Left ventricle myocardium inferior (tissue), 1 donor: ENCODE data around the gene SH3PXD2A. TPM values are rescaled to one million over a fixed set of nuclear protein-coding genes. Genes with fewer than 3 reads are reported as not detected.

Source experiments
- DNase-seq: peaks from one replicate; pipeline ENCODE4 v3.0.0-alpha.2; 2020
- H3K27ac ChIP-seq: fragments of 200-600 bp; replicated peaks from 2 replicates; pipeline ENCODE4 v1.8.0; 2021
- H3K27me3 ChIP-seq: fragments of 200-600 bp; 2 replicates; pipeline ENCODE4 v1.8.0; 2021; ENCODE audit warnings: low read depth
- H3K36me3 ChIP-seq: fragments of 200-600 bp; 2 replicates; pipeline ENCODE4 v1.8.0; 2021
- H3K4me1 ChIP-seq: fragments of 200-600 bp; 2 replicates; pipeline ENCODE4 v1.8.0; 2021
- H3K4me3 ChIP-seq: fragments of 200-600 bp; 2 replicates; pipeline ENCODE4 v1.8.0; 2021; ENCODE audit warnings: mild to moderate bottlenecking, moderate library complexity
- H3K9me3 ChIP-seq: fragments of 200-600 bp; replicated peaks from 2 replicates; pipeline ENCODE4 v1.8.0; 2021
- intact Hi-C: fragments of 100-400 bp; cut with micrococcal nuclease; formaldehyde crosslinking; loops from one replicate; pipeline ENCODE4 v1.11.0; 2022
- total RNA-seq: library from RNA; stranded (reverse); fragmentation: NEBNext Ultra II Directional; extraction: Animal tissue kit (Norgen Biotek cat#: 25700); gene quantifications from one replicate; pipeline ENCODE4 v1.2.1, GENCODE V29; 2021
- TF ChIP-seq, protein P1 (sequence below): fragments of 200-600 bp; IDR thresholded peaks from 2 replicates; pipeline ENCODE4 v1.8.0; 2021; ENCODE audit warnings: antibody characterized with exemption, mild to moderate bottlenecking, borderline replicate concordance
- donor health status: DM: no; HTN: yes; CAD: no; lungs with severe emphysema.

Gene SH3PXD2A
- total RNA-seq, 1 donor from 2014 or later, result 34.4 TPM

DNA sequence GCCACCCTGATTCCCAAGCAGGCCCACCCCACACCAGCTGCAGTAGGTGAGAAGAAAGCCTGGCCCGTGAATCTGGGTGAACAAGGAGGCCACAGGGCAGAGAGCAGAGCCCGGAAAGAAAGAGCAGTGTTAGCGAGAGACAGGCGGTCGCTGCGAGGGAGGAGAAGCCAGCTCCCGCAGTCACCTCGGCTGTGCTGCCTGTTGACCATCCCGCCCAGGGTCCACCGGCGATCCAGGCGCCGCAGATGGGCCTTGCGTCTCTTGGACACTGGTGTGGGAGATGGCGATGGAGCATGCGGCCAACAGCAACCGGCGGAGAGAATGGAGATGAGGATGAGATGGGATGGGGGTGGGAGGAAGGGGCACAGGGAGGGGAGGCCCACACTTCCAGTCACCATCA, 233.1 kb downstream of the SH3PXD2A start:
- peaks cover 64% of the 10 kb centered on the region for H3K4me1 ChIP-seq
- no peak for DNase-seq
- intact Hi-C loops, result no loop called here
- no peaks in the 10 kb centered on the region for H3K27me3 ChIP-seq
- no peak overlapping the region for H3K4me3 ChIP-seq
- H3K27ac ChIP-seq, result peak overlapping the region; percentile 41
- TF ChIP-seq, protein P1, sequence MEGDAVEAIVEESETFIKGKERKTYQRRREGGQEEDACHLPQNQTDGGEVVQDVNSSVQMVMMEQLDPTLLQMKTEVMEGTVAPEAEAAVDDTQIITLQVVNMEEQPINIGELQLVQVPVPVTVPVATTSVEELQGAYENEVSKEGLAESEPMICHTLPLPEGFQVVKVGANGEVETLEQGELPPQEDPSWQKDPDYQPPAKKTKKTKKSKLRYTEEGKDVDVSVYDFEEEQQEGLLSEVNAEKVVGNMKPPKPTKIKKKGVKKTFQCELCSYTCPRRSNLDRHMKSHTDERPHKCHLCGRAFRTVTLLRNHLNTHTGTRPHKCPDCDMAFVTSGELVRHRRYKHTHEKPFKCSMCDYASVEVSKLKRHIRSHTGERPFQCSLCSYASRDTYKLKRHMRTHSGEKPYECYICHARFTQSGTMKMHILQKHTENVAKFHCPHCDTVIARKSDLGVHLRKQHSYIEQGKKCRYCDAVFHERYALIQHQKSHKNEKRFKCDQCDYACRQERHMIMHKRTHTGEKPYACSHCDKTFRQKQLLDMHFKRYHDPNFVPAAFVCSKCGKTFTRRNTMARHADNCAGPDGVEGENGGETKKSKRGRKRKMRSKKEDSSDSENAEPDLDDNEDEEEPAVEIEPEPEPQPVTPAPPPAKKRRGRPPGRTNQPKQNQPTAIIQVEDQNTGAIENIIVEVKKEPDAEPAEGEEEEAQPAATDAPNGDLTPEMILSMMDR, result no peak
- peaks cover 48% of the 10 kb centered on the region for H3K36me3 ChIP-seq
- H3K9me3 ChIP-seq, result no peaks in the 10 kb centered on the region

DNA sequence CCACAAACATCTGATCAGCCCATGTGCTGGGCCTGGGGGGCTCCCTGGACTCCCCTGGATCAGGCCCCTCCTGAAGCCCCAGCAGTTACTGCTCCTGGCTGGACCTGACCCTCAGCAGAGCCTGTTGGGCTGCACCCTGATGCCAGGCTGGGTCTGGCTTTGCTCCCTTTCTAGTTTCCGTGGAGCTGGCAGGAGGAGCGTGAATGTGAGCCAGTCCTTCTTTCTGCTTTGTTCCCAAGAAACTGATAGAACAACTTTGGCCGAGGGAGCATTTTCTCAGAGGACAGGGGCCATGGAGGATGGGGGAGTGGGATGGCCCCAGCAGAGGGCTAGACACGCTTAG, 233.6 kb downstream of the SH3PXD2A start:
- TF ChIP-seq, protein P1, result no peak
- H3K36me3 ChIP-seq, result peaks cover 43% of the 10 kb centered on the region
- H3K27me3 ChIP-seq, result no peaks in the 10 kb centered on the region
- intact Hi-C loops, result no loop called here
- no peak overlapping the region for H3K4me3 ChIP-seq
- no peaks in the 10 kb centered on the region for H3K9me3 ChIP-seq
- no peak for DNase-seq
- peaks cover 70% of the 10 kb centered on the region for H3K4me1 ChIP-seq
- peak overlapping the region; percentile 41 for H3K27ac ChIP-seq

DNA sequence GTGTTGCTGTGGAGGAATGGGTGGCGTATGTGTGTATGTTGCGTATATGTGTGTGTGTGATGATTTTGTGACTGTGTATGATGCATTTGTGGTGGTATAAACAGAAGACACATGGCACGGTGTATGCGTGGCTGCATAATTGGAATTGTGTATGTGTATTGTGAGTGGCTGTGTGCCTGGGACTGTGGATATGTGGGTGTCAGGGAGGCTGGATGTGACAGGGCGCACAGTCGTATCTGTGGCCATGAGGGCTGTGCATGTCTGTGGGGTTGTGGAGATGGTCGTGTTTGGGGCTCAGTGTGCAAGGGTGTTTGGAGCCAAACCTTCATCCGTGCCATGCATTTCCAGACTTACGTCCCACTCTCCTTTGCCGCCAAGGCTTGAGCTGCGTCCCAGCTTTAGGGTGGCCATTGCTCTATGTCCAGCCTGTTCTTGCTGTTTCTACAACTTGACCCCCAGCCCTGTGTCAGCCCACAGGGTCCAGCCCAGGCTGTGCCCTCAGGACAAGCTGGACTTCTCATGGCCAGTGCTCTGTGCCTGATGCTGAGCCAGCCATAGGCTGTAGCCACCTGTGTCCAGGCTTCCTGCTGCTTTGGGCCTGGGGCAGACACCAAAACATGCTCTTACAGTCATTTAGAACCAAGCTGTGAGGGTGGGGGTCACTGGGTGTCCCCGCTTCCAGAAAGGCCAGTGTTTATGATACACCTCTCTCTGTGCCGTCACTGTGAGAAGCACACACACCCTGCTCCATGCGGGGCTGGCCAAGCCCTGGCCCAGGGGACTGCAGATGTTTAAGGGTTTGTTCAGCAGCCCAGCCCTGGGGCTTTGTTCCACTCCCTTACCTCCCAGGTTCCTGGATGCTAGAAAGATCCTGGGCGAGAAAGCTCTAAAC, 234.2 kb downstream of the SH3PXD2A start:
- peaks cover 37% of the 10 kb centered on the region for H3K36me3 ChIP-seq
- H3K4me3 ChIP-seq, result no peak overlapping the region
- TF ChIP-seq, protein P1, result no peak
- H3K27me3 ChIP-seq, result no peaks in the 10 kb centered on the region
- H3K27ac ChIP-seq, result peak overlapping the region; percentile 41
- peaks cover 76% of the 10 kb centered on the region for H3K4me1 ChIP-seq
- intact Hi-C loops, result no loop called here
- DNase-seq, result no peak
- no peaks in the 10 kb centered on the region for H3K9me3 ChIP-seq

DNA sequence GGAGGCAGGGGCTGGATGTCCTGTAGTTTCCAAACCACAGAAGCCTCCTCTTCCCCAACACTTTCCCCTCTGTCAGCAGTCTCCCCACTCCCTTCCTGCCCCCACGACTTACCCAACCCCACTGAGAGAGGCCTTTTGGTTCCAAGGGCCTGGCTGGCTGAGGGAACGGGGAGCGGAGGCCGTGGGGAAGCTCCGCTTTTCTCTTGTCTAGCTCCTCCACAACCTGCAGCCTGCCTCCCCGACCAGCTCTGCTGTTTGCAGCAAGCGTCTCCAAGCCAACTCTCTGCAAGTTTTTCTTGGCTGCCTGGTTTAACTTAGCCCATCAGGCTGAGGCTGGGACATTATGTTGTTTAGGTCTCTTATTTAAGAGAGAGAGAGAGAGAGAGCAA, 235.0 kb downstream of the SH3PXD2A start:
- no peak overlapping the region for H3K4me3 ChIP-seq
- intact Hi-C loops, result no loop called here
- no peaks in the 10 kb centered on the region for H3K27me3 ChIP-seq
- DNase-seq, result no peak
- TF ChIP-seq, protein P1, result no peak
- no peaks in the 10 kb centered on the region for H3K9me3 ChIP-seq
- H3K27ac ChIP-seq, result peak overlapping the region; percentile 77
- H3K36me3 ChIP-seq, result peaks cover 29% of the 10 kb centered on the region
- peaks cover 83% of the 10 kb centered on the region for H3K4me1 ChIP-seq

DNA sequence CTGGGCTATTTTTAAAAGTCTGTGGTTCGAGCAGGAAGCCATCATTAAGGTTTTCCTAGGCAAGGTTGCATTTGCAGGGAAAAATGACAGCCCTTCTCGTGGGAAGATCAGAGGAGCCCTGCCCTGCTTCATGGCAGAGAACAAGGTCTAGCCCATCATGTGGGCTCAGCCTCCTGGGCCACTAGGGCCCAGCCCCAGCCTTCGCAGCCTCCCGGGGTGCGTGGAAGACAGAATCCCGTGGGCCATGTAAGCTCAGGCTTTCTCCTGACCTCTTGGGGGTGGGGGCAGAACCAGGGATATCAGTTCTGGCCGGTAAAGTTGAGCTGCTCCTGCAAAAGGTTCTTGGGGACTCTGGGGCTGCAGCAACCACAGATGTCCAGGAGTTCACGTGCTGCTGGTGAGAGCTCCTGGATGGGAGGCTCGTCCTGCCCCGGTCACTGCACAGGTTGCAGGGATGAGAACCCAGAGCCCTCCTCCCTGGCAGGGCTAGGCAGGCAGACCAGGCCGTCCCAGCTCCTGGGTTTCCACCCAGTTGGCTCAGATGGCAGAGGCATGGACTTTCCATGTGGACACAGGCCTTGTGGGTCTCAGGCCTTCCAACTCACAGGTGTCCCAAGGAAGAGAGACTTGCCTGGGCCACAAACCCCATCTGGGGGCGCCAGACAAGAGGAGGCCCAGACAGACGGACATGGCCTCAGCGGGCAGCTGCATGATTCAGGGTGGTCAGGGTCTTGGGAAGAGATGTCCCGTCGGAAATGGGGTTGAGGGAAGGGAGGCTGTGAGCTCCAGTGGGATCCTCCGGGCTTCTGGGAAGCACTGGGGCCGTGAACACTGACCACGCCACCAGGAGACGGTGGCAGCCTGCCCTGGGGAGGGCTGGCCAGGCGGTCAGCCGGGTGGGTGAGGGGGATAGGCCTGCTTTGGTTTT, 235.7 kb downstream of the SH3PXD2A start:
- Histone ChIP-seq H3K4me3 (no peak overlapping the region), H3K27ac (peak overlapping the region; percentile 77), H3K27me3 (no peaks in the 10 kb centered on the region), H3K4me1 (peaks cover 88% of the 10 kb centered on the region), H3K36me3 (peaks cover 22% of the 10 kb centered on the region), H3K9me3 (no peaks in the 10 kb centered on the region)
- intact Hi-C loops, result no loop called here
- no peak for DNase-seq
- TF ChIP-seq, protein P1, result no peak
